GM23248 (cell line): ENCODE results near the gene SIRPD. TPM values are rescaled to one million over a fixed set of nuclear protein-coding genes. Genes with fewer than 3 reads are reported as not detected.
A peak's percentile ranks its signal among the peaks of the same experiment; 100 is the strongest.

ENCODE experiments used
- DNase-seq: peaks from one replicate; pipeline ENCODE4 v3.0.0-alpha.2; 2015
- H2AFZ ChIP-seq: fragments of 200-600 bp; sonication (generic); 2 replicates; pipeline ENCODE4 v1.6.1; 2016; ENCODE audit warnings: antibody characterized with exemption
- H3F3A ChIP-seq: fragments of 200-600 bp; sonication (generic); 2 replicates; pipeline ENCODE4 v1.6.1; 2016; ENCODE audit warnings: mild to moderate bottlenecking, antibody characterized with exemption, mixed run types; ENCODE audit not compliant: insufficient read depth
- H3K27ac ChIP-seq: fragments of 200-600 bp; sonication (generic); 2 replicates; pipeline ENCODE4 v1.5.1; 2016; ENCODE audit warnings: mild to moderate bottlenecking
- H3K27me3 ChIP-seq: fragments of 200-600 bp; sonication (generic); replicated peaks from 2 replicates; pipeline ENCODE4 v1.6.1; 2016; ENCODE audit warnings: mild to moderate bottlenecking; ENCODE audit not compliant: insufficient read depth
- H3K36me3 ChIP-seq: fragments of 200-600 bp; sonication (generic); 2 replicates; pipeline ENCODE4 v1.6.1; 2016; ENCODE audit warnings: low read depth, mild to moderate bottlenecking
- H3K4me1 ChIP-seq: fragments of 200-600 bp; sonication (generic); 2 replicates; pipeline ENCODE4 v1.6.1; 2016; ENCODE audit warnings: mild to moderate bottlenecking; ENCODE audit not compliant: insufficient read depth
- H3K4me2 ChIP-seq: fragments of 200-600 bp; sonication (generic); one replicate; pipeline ENCODE4 v1.6.1; 2016; ENCODE audit warnings: mild to moderate bottlenecking; ENCODE audit not compliant: unreplicated experiment
- H3K4me3 ChIP-seq: fragments of 200-600 bp; sonication (generic); 2 replicates; pipeline ENCODE4 v1.5.1; 2016; ENCODE audit warnings: mild to moderate bottlenecking
- H3K79me2 ChIP-seq: fragments of 200-600 bp; sonication (generic); 2 replicates; pipeline ENCODE4 v1.6.1; 2016; ENCODE audit warnings: mild to moderate bottlenecking; ENCODE audit not compliant: insufficient read depth
- H3K9ac ChIP-seq: fragments of 200-600 bp; sonication (generic); 2 replicates; pipeline ENCODE4 v1.6.1; 2016; ENCODE audit warnings: mild to moderate bottlenecking
- H3K9me2 ChIP-seq: fragments of 200-600 bp; sonication (generic); 2 replicates; pipeline ENCODE4 v1.6.1; 2016; ENCODE audit warnings: mixed run types, mild to moderate bottlenecking, moderate library complexity; ENCODE audit not compliant: insufficient read depth
- H3K9me3 ChIP-seq: fragments of 200-600 bp; sonication (generic); one replicate; pipeline ENCODE4 v1.6.1; 2017; ENCODE audit warnings: low read depth
- H4K20me1 ChIP-seq: fragments of 200-600 bp; sonication (generic); 2 replicates; pipeline ENCODE4 v1.6.0; 2016; ENCODE audit not compliant: insufficient read depth
- EZH2 ChIP-seq: fragments of 200-600 bp; sonication (generic); IDR thresholded peaks from 2 replicates; pipeline ENCODE4 v1.6.1; 2018; ENCODE audit warnings: antibody characterized with exemption, mild to moderate bottlenecking; ENCODE audit not compliant: insufficient read depth, poor library complexity, severe bottlenecking
- EZH2phosphoT487 ChIP-seq: fragments of 200-600 bp; sonication (generic); IDR thresholded peaks from 2 replicates; pipeline ENCODE4 v1.6.1; 2018; ENCODE audit warnings: antibody characterized with exemption, moderate library complexity, mild to moderate bottlenecking, low read depth; ENCODE audit not compliant: insufficient read depth
- WGBS, 2 experiments: methylation state at CpG; one replicate each; pipeline ENCODE4 v1.1.6; 2015 to 2017; ENCODE audit warnings: low lambda C conversion rate in 2 of 2, low coverage in 1 of 2; ENCODE audit errors: missing lambda C conversion rate in 2 of 2; 5-methylcytosine and 5-hydroxymethylcytosine counted together
- in situ Hi-C: fragments of 300-500 bp; cut with MboI; formaldehyde crosslinking; loops from 2 replicates; pipeline ENCODE4 v1.15.0; 2020
- polyA plus RNA-seq: library from polyadenylated mRNA; unstranded; fragments of >200 nt; fragmentation: Nextera tagmentation; extraction: Ambion mirVana; gene quantifications from 2 replicates; pipeline ENCODE4 v1.2.1, GENCODE V29; 2016
- total RNA-seq: library from RNA; depleted of rRNA; stranded (reverse); fragments of >200 nt; shearing (Covaris generic); gene quantifications from 2 replicates; pipeline ENCODE4 v1.2.3, GENCODE V29; 2014

The SIRPD gene
- total and polyA plus RNA-seq, 2 experiments from 2014 or later, result not detected

DNA sequence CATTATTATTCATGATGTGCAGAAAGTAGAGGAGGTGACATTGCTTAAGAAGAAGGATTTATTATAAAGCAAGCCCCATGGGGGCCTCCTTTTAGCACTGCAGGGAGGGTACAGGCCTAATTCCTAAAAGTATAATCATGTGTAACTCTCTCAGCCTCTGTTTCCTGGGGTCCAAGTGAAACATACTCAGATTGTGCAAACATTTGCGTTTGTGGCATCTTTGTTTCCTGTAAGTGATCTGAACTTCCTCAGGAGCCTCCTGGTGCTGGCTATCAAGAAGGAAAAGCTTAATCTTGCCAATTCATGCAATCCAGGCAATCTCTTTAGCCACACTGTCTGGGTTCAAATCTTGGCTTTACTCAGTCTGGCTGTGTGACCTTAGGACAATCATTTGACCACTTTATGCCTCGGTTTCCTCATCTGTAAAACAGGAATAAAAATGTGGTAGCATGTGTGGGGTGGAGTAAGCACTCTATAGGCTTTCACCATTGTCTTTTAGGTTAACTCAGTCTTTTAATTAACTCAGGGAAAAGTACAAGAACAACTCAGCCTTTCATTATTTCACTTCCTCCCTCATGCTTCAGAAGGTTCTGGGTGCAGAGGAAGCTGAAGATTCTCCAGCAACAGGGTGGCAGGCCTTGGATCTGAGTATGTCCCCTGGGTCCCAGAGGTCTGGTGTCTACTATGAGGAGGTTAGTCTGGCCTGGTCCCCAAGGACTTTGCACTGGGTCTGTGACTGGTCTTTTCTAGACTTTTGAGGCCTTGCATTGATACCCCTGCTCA, 65.5 kb downstream of the SIRPD start:
- H3K9ac ChIP-seq, result no peak overlapping the region
- no peak overlapping the region for H3K4me2 ChIP-seq
- peaks cover 10% of the 10 kb centered on the region for H3K4me1 ChIP-seq
- H3K79me2 ChIP-seq, result no peaks in the 10 kb centered on the region
- no peaks in the 10 kb centered on the region for H3K9me3 ChIP-seq
- H3F3A ChIP-seq, result peaks cover 6% of the 10 kb centered on the region
- no peak for DNase-seq
- H3K27me3 ChIP-seq, result peaks cover 44% of the 10 kb centered on the region
- H3K27ac ChIP-seq, result no peak overlapping the region
- TF ChIP-seq EZH2phosphoT487 (no peak), EZH2 (no peak)
- no peak overlapping the region for H3K4me3 ChIP-seq
- no peak overlapping the region for H2AFZ ChIP-seq
- in situ Hi-C loops, result no loop called here
- WGBS, 2 experiments, result 38 to 45% methylated on average over 2 of the region's 2 CpGs
- H3K36me3 ChIP-seq, result no peaks in the 10 kb centered on the region
- no peaks in the 10 kb centered on the region for H4K20me1 ChIP-seq
- H3K9me2 ChIP-seq, result no peaks in the 10 kb centered on the region

DNA sequence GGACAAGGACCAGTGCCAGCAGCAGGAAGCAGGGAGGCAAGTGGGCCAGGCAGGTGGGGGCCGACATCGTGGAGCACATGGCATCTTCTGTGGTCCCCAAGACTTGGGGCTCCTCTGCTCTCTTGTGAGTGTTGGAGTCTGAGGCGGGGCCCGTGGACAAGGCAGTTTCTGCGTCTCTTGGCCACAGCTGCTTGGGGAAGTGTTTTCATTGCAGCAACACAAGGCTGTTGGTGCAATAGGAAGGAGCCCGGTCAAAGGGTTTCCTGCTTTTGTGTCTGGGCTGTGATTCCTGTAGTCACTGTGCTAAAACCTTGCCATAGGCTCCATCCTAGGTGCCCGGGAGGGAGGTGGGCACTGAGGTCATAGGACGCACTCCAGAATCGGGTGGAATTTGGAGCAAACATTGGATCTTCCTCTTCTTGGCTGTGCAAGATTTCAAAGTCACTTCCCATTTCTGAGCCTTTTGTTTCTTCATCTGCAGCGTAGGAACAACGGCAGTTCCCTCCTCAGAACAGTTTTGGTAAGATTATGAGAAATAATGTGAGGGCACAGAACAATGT, 66.1 kb downstream of the SIRPD start, which contains the start of gene SIRPB2:
Gene SIRPB2 (minus strand): TSS at position 140 of the 560 bp plus-strand sequence. CDS start 61 bp downstream, at position 79.
- TF ChIP-seq EZH2phosphoT487 (no peak), EZH2 (no peak)
- Histone ChIP-seq H3K27me3 (peaks cover 43% of the 10 kb centered on the region), H3K79me2 (no peaks in the 10 kb centered on the region), H4K20me1 (no peaks in the 10 kb centered on the region), H3K36me3 (no peaks in the 10 kb centered on the region), H3K9ac (no peak within 1 kb of the TSS), H2AFZ (no peak within 1 kb of the TSS), H3K27ac (peak within 1 kb of the TSS; percentile 48), H3K4me1 (peaks cover 10% of the 10 kb centered on the region), H3K4me2 (no peak within 1 kb of the TSS), H3K9me2 (no peaks in the 10 kb centered on the region), H3K9me3 (no peaks in the 10 kb centered on the region), H3K4me3 (no peak within 1 kb of the TSS), H3F3A (peaks cover 6% of the 10 kb centered on the region)
- 69 to 71% methylated on average over 11 of the region's 11 CpGs for WGBS, 2 experiments
- DNase-seq, result no peak
- in situ Hi-C loops, result no loop called here

DNA sequence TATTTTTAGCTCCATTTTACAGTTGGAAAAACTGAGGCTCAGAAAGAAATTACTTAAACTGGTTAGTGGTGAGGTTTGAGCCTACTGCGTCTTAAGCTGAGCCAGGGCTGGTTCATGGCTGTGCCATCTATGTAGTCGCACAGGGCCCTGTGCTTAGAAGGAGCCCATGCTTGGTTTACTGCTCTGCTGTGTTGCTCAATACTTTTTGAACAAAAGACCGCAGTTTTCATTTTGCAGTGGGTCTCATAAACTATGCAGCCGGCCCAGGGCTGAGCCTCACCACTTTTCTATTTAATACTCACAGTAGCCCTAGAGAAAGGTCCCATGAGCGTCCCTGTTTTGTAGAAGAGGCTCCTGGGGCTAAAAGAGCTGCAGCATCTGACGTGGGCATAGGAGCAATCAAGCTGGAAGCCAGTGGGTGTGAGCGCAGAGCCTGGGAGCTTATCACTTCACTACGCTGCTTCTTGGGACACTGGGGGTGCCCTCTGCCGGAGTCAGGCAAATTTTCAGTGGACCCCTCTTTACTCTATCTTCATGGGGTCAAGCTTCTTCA, 66.8 kb downstream of the SIRPD start:
- H3K9me2 ChIP-seq, result no peaks in the 10 kb centered on the region
- TF ChIP-seq EZH2 (no peak), EZH2phosphoT487 (no peak)
- no peaks in the 10 kb centered on the region for H4K20me1 ChIP-seq
- peaks cover 6% of the 10 kb centered on the region for H3F3A ChIP-seq
- no peak overlapping the region for H3K4me3 ChIP-seq
- H2AFZ ChIP-seq, result no peak overlapping the region
- H3K4me2 ChIP-seq, result no peak overlapping the region
- H3K27me3 ChIP-seq, result peaks cover 41% of the 10 kb centered on the region
- WGBS, 2 experiments, result 60 to 64% methylated on average over 9 of the region's 9 CpGs
- no peak overlapping the region for H3K27ac ChIP-seq
- DNase-seq, result no peak
- H3K79me2 ChIP-seq, result no peaks in the 10 kb centered on the region
- H3K4me1 ChIP-seq, result peaks cover 10% of the 10 kb centered on the region
- in situ Hi-C loops, result no loop called here
- H3K36me3 ChIP-seq, result no peaks in the 10 kb centered on the region
- H3K9ac ChIP-seq, result no peak overlapping the region
- no peaks in the 10 kb centered on the region for H3K9me3 ChIP-seq

DNA sequence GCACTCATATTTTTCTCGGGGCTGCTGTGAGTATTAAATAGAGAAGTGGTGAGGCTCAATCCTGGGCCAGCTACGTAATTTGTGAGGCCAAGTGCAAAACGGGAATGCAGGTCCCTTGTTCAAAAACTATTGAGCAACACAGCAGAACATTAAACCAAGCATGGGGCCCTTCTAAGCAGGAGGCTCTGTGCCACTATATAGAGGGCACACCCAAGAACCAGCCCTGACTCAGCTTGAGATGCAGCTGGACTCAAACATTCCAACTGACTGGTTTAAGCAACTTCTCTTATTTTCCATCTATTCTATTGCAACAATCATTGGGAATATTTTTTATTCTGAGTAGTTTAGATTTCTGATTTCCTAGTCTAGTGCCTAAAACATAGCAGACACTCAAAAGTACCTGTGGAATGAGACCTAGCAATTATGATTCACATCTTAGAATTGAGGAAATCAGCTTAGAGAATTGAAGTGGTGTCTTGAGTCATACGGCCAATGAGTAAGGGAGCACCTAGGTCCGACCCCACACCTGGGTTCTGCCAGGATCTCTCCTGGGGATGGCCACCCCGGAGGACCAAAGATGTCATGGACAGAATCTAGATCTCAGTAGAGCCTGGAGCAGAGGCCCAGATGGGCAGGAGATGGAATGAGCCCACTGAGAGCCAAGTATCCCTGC, 67.6 kb downstream of the SIRPD start:
- peak; percentile 93 for DNase-seq
- no peaks in the 10 kb centered on the region for H3K9me2 ChIP-seq
- no peak overlapping the region for H3K4me3 ChIP-seq
- H3K4me1 ChIP-seq, result peaks cover 11% of the 10 kb centered on the region
- TF ChIP-seq EZH2phosphoT487, result no peak
- TF ChIP-seq EZH2, result no peak
- H3K27ac ChIP-seq, result peak overlapping the region; percentile 50
- peaks cover 6% of the 10 kb centered on the region for H3F3A ChIP-seq
- no peaks in the 10 kb centered on the region for H3K79me2 ChIP-seq
- no peak overlapping the region for H3K4me2 ChIP-seq
- 36 to 41% methylated on average over 6 of the region's 6 CpGs for WGBS, 2 experiments
- H3K9me3 ChIP-seq, result no peaks in the 10 kb centered on the region
- no peak overlapping the region for H2AFZ ChIP-seq
- no peak overlapping the region for H3K9ac ChIP-seq
- in situ Hi-C loops, result no loop called here
- no peaks in the 10 kb centered on the region for H3K36me3 ChIP-seq
- peaks cover 33% of the 10 kb centered on the region for H3K27me3 ChIP-seq
- H4K20me1 ChIP-seq, result no peaks in the 10 kb centered on the region
